ENCODE measurements around the gene ASB8.

Gene ASB8, protein sequence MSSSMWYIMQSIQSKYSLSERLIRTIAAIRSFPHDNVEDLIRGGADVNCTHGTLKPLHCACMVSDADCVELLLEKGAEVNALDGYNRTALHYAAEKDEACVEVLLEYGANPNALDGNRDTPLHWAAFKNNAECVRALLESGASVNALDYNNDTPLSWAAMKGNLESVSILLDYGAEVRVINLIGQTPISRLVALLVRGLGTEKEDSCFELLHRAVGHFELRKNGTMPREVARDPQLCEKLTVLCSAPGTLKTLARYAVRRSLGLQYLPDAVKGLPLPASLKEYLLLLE

DNA sequence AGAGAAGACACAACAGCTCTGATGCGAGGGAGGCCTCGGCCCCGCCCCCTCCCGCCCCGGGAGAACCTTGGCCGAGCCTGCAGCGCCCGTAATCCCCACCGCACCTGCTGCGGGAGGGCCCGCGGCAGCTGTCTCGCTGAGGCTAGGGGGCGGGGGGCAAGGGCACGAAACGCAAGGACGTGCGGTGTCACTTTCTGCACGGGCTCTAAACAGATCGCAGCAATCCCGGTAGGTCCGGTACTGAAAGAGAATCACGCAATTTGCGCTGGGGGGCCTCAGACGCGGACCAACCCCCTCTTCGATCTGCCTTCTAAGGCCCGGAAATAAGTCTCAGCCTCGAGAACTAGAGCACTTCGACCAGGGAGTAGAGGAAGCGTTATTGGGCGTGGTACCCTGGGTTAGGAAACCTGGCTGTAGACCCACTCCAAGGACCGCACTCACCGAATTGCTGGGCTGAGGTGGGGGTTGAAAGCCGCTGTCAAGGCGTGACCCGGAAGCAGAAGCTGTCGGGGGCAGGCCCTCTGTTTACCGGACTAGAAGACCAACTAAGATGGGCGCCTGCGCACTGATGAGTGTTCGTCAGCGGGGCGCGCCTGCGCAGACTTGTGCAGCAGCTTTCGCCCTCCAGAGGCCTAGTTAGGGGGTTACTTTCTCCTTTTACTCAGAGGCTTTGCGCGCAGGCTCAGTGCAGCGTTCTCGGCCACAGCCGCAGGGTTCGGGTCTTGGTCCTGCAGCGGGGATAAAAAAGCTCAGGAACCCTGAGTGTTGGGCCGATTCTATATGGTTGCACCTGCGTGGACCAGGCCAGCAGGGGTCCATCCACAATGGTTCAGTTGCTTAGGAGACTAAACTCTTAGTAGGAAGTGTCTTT lies at the start of gene ASB8:
ASB8 (minus strand) TSS at position 498 of the 871 bp plus-strand sequence. CDS start 4,019 bp downstream, outside the sequence.
- CTCF ChIA-PET: interaction anchor here (0.8 to 2.5 kb wide), 17 partner anchors 8 to 462 kb away, joined by 3 to 14 read pairs (median 5); partner anchors contain the start of genes PFKM and TMEM106C
- TF ChIP-seq, protein P1, sequence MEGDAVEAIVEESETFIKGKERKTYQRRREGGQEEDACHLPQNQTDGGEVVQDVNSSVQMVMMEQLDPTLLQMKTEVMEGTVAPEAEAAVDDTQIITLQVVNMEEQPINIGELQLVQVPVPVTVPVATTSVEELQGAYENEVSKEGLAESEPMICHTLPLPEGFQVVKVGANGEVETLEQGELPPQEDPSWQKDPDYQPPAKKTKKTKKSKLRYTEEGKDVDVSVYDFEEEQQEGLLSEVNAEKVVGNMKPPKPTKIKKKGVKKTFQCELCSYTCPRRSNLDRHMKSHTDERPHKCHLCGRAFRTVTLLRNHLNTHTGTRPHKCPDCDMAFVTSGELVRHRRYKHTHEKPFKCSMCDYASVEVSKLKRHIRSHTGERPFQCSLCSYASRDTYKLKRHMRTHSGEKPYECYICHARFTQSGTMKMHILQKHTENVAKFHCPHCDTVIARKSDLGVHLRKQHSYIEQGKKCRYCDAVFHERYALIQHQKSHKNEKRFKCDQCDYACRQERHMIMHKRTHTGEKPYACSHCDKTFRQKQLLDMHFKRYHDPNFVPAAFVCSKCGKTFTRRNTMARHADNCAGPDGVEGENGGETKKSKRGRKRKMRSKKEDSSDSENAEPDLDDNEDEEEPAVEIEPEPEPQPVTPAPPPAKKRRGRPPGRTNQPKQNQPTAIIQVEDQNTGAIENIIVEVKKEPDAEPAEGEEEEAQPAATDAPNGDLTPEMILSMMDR (IDR thresholded peaks at IDR 0.05; ENCODE audit: insufficient read depth, low read length, missing control alignments): peak; percentile 38
- peak within 1 kb of the TSS; percentile 93 for H3K4me3 ChIP-seq (ENCODE audit: low read depth, low read length)
- DNase-seq (ENCODE audit: low read depth, low spot score): peak; percentile 83
- POLR2A ChIA-PET: interaction anchor here (0.6 to 1.9 kb wide), 3 partner anchors 15 to 52 kb away, joined by 4 to 9 read pairs (median 4); partner anchors contain the start of gene SENP1

DNA sequence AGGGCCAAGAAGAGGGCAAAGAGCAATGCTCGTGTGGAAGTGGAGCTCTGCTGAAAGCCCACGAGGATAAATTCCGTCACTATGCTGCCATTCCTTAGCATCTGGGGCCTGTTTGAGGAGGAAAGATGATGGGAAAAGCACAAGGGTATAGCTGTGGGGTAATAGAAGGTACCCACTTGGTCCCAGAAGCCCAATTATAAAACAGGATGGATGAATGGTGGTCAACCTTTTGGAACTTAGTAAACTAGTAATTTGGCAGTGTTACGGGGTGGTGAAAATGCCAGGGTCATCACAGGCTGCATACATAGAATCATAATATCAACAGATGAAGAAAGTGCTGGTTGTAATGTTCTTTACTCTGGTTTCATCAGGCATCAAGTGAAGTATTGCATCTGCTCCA lies 45.9 kb upstream of the ASB8 start, which contains the start of gene OR10AD1:
OR10AD1 (minus strand) TSS at position 101 of the 400 bp plus-strand sequence; CDS start at position 101, 0 bp downstream.
- POLR2A ChIA-PET: no interaction called here
- no peak for DNase-seq (ENCODE audit: low read depth, low spot score)
- CTCF ChIA-PET: no interaction called here
- TF ChIP-seq, protein P1 (IDR thresholded peaks at IDR 0.05; ENCODE audit: insufficient read depth, low read length, missing control alignments): no peak
- no peak within 1 kb of the TSS for H3K4me3 ChIP-seq (ENCODE audit: low read depth, low read length)

DNA sequence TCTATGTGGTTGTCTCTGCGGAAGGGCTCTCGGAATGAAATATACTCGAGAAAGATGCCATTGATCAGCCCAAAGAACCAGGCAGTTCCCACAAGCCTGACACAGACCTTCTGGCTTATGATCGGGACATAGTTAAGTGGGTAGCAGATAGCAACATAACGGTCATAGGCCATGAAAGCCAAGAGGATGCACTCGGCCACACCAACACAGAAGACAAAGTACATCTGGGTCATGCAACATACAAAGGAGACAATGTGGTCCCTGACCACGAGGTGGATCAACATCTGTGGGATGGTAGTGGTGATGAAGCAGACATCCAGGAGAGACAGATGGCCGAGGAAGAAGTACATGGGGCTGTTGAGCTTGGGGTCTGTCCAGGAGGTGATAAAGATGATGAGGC lies 45.5 kb upstream of the ASB8 start:
- CTCF ChIA-PET: no interaction called here
- POLR2A ChIA-PET: no interaction called here
- TF ChIP-seq, protein P1 (IDR thresholded peaks at IDR 0.05; ENCODE audit: insufficient read depth, low read length, missing control alignments): no peak
- H3K4me3 ChIP-seq (ENCODE audit: low read depth, low read length): no peak overlapping the region
- no peak for DNase-seq (ENCODE audit: low read depth, low spot score)

DNA sequence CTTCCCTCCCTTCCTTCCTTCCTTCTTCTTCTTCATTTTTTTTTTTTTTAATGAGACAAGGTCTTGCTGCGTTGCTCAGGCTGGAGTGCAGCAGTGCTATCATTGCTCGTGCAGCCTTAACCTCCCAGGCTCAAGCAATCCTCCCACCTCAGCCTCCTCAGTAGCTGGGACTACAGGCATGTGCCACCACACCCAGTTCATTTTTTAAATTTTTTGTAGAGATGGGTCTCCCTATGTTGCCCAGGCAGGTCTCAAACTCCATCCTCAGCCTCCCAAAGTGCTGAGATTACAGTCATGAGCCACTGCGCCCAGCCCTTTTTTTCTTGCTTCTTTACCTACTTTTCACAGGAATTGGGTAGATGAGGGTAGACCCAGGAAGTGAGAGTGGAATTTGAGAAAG lies 44.2 kb upstream of the ASB8 start:
- ChIA-PET CTCF (no interaction called here), POLR2A (no interaction called here)
- DNase-seq (ENCODE audit: low read depth, low spot score): no peak
- no peak overlapping the region for H3K4me3 ChIP-seq (ENCODE audit: low read depth, low read length)
- TF ChIP-seq, protein P1 (IDR thresholded peaks at IDR 0.05; ENCODE audit: insufficient read depth, low read length, missing control alignments): no peak

DNA sequence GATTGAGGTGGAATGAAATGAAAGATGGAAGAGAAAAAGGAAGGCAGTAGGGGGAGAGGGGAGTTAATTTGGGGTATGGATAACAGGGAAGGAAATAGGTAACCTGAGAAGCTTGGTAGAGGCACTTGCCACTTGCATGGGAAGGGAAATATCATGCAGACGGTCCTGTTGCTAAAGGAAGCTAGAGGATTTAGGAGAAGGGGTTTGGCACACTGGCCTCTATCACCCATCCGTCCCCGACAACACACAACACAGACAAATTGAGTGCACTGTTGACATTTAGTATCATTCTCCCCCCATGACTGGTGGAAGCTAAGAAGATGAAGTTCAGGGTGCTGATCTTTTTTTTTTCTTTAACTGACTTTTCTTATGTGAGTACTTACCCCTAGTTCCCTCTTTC lies 43.8 kb upstream of the ASB8 start:
- CTCF ChIA-PET: interaction anchor here (4.7 kb wide), 1 partner anchor 13 kb away, joined by 45 read pairs; no protein-coding TSS in a partner anchor
- DNase-seq (ENCODE audit: low read depth, low spot score): no peak
- TF ChIP-seq, protein P1 (IDR thresholded peaks at IDR 0.05; ENCODE audit: insufficient read depth, low read length, missing control alignments): no peak
- POLR2A ChIA-PET: no interaction called here
- H3K4me3 ChIP-seq (ENCODE audit: low read depth, low read length): no peak overlapping the region

DNA sequence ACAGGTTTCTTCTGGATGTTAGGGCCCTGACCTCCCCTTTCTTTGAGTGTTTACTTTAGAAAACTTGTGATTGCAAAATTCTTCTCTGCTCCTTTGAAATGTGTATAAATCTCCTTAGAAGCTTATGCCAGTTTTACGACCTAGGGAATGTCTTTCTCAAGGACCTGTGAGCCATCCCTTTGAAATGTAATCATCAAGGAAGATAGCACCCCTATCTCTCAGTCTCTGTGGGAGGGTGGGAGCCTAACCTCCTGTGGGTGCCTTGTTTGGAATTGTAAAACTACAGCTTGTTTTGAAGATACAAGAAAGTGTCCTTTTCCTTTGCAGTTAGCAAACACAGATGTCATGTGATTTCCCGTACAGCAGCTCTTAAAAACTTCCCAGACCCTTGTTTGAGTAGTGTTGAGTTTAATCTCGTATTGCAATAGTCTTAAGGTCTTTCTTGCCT lies 42.5 kb upstream of the ASB8 start:
- CTCF ChIA-PET: interaction anchor here (0.8 to 4.7 kb wide), 6 partner anchors 12 to 256 kb away, joined by 3 to 45 read pairs (median 3); no protein-coding TSS in a partner anchor
- POLR2A ChIA-PET: no interaction called here
- H3K4me3 ChIP-seq (ENCODE audit: low read depth, low read length): no peak overlapping the region
- TF ChIP-seq, protein P1 (IDR thresholded peaks at IDR 0.05; ENCODE audit: insufficient read depth, low read length, missing control alignments): no peak
- DNase-seq (ENCODE audit: low read depth, low spot score): no peak
